Breast epithelium (tissue), 4 donors: ENCODE data around the gene KIF1B. TPM values are rescaled to one million over a fixed set of nuclear protein-coding genes. Genes with fewer than 3 reads are reported as not detected.

Experiments
- DNase-seq, 2 donors: peaks; one replicate each; pipeline ENCODE4 v3.0.0-alpha.2; 2019; ENCODE audit warnings: low spot score in 2 of 2
- H3K27ac ChIP-seq, 2 donors: fragments of 200-600 bp; sonication (generic) in 1 of 2; one replicate each; pipeline ENCODE4 v1.5.1; 2016 to 2019; ENCODE audit warnings: mild to moderate bottlenecking in 1 of 2
- H3K27me3 ChIP-seq, 2 donors: fragments of 200-600 bp; sonication (generic) in 1 of 2; one replicate each; pipeline versions ENCODE4 v1.5.1 to v1.6.0; 2017 to 2019; ENCODE audit warnings: control low read depth in 1 of 2, mild to moderate bottlenecking in 1 of 2
- H3K36me3 ChIP-seq: fragments of 200-600 bp; one replicate; pipeline ENCODE4 v1.5.1; 2019
- H3K4me1 ChIP-seq, 2 donors: fragments of 200-600 bp; sonication (generic); one replicate each; pipeline ENCODE4 v1.5.1; 2016 to 2019; ENCODE audit warnings: control low read depth in 1 of 2
- H3K4me3 ChIP-seq, 3 donors: fragments of 200-600 bp; sonication (generic); 1 replicate in 2 of 3; 2 replicates in 1 of 3; pipeline ENCODE4 v1.5.1; 2016 to 2019; ENCODE audit warnings: mild to moderate bottlenecking in 3 of 3, moderate library complexity in 2 of 3
- H3K9me3 ChIP-seq, 2 donors: fragments of 200-600 bp; sonication (generic) in 1 of 2; one replicate each; pipeline ENCODE4 v1.5.1; 2016 to 2019; ENCODE audit warnings: control low read depth in 1 of 2
- CTCF ChIP-seq, 3 donors: fragments of 450-650 bp; IDR thresholded peaks; one replicate each; pipeline ENCODE4 v1.5.1; 2016 to 2017; ENCODE audit warnings: antibody characterized with exemption in 3 of 3, mild to moderate bottlenecking in 3 of 3, moderate library complexity in 3 of 3
- POLR2A ChIP-seq: fragments of 450-650 bp; IDR thresholded peaks from one replicate; pipeline ENCODE4 v1.6.1; 2016; ENCODE audit warnings: antibody characterized with exemption, mild to moderate bottlenecking, moderate library complexity
- POLR2AphosphoS5 ChIP-seq, 3 donors: sonication (generic); formaldehyde crosslinking; IDR thresholded peaks; one replicate each; pipeline ENCODE4 v1.6.1; 2017; ENCODE audit warnings: antibody characterized with exemption in 3 of 3
- intact Hi-C: fragments of 100-400 bp; cut with DNase I; formaldehyde crosslinking; loops from one replicate; pipeline ENCODE4 v1.15.1; 2023; ENCODE audit warnings: low total_unique reads
- total RNA-seq, 3 donors: library from RNA; depleted of rRNA; stranded (reverse); fragments of >200 nt; gene quantifications; one replicate each; pipeline ENCODE4 v1.1.0, GENCODE V29; 2016

Gene KIF1B
- total RNA-seq, 3 donors from 2014 or later, result 42.6 to 45.7 (median 43.5) TPM

GRCh38 chr1:10225573-10225972 is 15.2 kb downstream of the KIF1B start:
- intact Hi-C loops, result no loop called here
- no peak overlapping the region for H3K27ac ChIP-seq
- no peaks in the 10 kb centered on the region for H3K4me1 ChIP-seq
- no peaks in the 10 kb centered on the region for H3K9me3 ChIP-seq
- H3K4me3 ChIP-seq, result no peak overlapping the region
- DNase-seq, result no peak
- H3K36me3 ChIP-seq, result no peaks in the 10 kb centered on the region
- no peaks in the 10 kb centered on the region for H3K27me3 ChIP-seq
- TF ChIP-seq CTCF (IDR thresholded peaks at IDR 0.05) (no peak), POLR2A (no peak), POLR2AphosphoS5 (IDR thresholded peaks at IDR 0.05) (no peak)

- Histone ChIP-seq H3K36me3 (no peaks in the 10 kb centered on the region), H3K27ac (no peak overlapping the region), H3K4me1 (no peaks in the 10 kb centered on the region), H3K27me3 (no peaks in the 10 kb centered on the region), H3K9me3 (no peaks in the 10 kb centered on the region), H3K4me3 (no peak overlapping the region)
- intact Hi-C loops, result no loop called here
- no peak for DNase-seq
- no peak for TF ChIP-seq CTCF (IDR thresholded peaks at IDR 0.05)
These were observed 18.2 kb downstream of the KIF1B start for GRCh38 chr1:10228528-10228927.

GRCh38 chr1:10229903-10230302 is 19.5 kb downstream of the KIF1B start:
- Histone ChIP-seq H3K27me3 (no peaks in the 10 kb centered on the region), H3K27ac (no peak overlapping the region), H3K4me3 (no peak overlapping the region), H3K9me3 (no peaks in the 10 kb centered on the region), H3K4me1 (no peaks in the 10 kb centered on the region), H3K36me3 (no peaks in the 10 kb centered on the region)
- intact Hi-C loops, result no loop called here
- DNase-seq, result no peak
- no peak for TF ChIP-seq CTCF (IDR thresholded peaks at IDR 0.05)
- TF ChIP-seq POLR2AphosphoS5 (IDR thresholded peaks at IDR 0.05), result no peak
- no peak for TF ChIP-seq POLR2A

GRCh38 chr1:10232163-10232562 is 21.8 kb downstream of the KIF1B start:
- Histone ChIP-seq H3K36me3 (no peaks in the 10 kb centered on the region), H3K27me3 (no peaks in the 10 kb centered on the region), H3K9me3 (no peaks in the 10 kb centered on the region), H3K4me1 (no peaks in the 10 kb centered on the region), H3K4me3 (no peak overlapping the region), H3K27ac (no peak overlapping the region)
- no peak for DNase-seq
- TF ChIP-seq POLR2AphosphoS5 (IDR thresholded peaks at IDR 0.05), result no peak
- no peak for TF ChIP-seq POLR2A
- no peak for TF ChIP-seq CTCF (IDR thresholded peaks at IDR 0.05)
- intact Hi-C loops, result no loop called here

- TF ChIP-seq CTCF (IDR thresholded peaks at IDR 0.05) (no peak), POLR2AphosphoS5 (IDR thresholded peaks at IDR 0.05) (no peak), POLR2A (no peak)
- Histone ChIP-seq H3K4me3 (no peak overlapping the region), H3K4me1 (no peaks in the 10 kb centered on the region), H3K9me3 (no peaks in the 10 kb centered on the region), H3K36me3 (no peaks in the 10 kb centered on the region), H3K27ac (no peak overlapping the region), H3K27me3 (no peaks in the 10 kb centered on the region)
- DNase-seq, result no peak
- intact Hi-C loops, result no loop called here
These were observed 26.2 kb downstream of the KIF1B start for GRCh38 chr1:10236405-10237156.
